ENCODE results near the gene TXNRD1. TPM values are rescaled to one million over a fixed set of nuclear protein-coding genes. Genes with fewer than 3 reads are reported as not detected.

TXNRD1 gene
- total and polyA plus RNA-seq, 11 donors: 26.6 to 384 (median 90.8) TPM

DNA sequence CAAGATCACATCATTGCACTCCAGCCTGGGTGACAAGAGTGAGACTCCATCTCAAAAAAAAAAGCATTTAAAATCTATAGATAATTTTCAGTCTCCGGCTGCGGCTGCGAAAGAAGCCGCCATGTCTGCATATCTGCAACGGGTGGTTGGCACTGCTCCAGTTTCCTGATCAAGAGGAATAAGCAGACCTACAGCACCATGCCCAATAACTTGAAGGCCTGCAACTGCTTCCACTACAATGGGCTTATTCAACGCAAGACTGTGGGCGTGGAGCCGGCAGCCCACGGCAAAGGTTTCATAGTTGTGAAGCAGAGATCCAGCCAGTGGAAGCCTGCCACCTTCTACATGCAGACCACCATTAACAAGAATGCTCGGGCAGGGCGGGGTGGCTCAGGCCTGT lies 57.4 kb downstream of the TXNRD1 start:
- Histone ChIP-seq H3K27me3 (no peaks in the 10 kb centered on the region), H3K36me3 (no peaks in the 10 kb centered on the region), H3K9me3 (no peaks in the 10 kb centered on the region), H3K27ac (no peak overlapping the region), H3K4me1 (peaks cover 0 to 9% (median 3%) of the 10 kb centered on the region in 12 donors), H3K4me3 (no peak overlapping the region)
- DNase-seq (no peak), ATAC-seq (no peak)
- intact Hi-C loops (cut with DNase I): no loop called here
- WGBS, 4 donors: 79 to 83% (median 80%) methylated on average over 11 of the region's 11 CpGs
- TF ChIP-seq POLR2A (IDR thresholded peaks at IDR 0.05): no peak
- TF ChIP-seq, protein P1, sequence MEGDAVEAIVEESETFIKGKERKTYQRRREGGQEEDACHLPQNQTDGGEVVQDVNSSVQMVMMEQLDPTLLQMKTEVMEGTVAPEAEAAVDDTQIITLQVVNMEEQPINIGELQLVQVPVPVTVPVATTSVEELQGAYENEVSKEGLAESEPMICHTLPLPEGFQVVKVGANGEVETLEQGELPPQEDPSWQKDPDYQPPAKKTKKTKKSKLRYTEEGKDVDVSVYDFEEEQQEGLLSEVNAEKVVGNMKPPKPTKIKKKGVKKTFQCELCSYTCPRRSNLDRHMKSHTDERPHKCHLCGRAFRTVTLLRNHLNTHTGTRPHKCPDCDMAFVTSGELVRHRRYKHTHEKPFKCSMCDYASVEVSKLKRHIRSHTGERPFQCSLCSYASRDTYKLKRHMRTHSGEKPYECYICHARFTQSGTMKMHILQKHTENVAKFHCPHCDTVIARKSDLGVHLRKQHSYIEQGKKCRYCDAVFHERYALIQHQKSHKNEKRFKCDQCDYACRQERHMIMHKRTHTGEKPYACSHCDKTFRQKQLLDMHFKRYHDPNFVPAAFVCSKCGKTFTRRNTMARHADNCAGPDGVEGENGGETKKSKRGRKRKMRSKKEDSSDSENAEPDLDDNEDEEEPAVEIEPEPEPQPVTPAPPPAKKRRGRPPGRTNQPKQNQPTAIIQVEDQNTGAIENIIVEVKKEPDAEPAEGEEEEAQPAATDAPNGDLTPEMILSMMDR (IDR thresholded peaks at IDR 0.05): no peak

DNA sequence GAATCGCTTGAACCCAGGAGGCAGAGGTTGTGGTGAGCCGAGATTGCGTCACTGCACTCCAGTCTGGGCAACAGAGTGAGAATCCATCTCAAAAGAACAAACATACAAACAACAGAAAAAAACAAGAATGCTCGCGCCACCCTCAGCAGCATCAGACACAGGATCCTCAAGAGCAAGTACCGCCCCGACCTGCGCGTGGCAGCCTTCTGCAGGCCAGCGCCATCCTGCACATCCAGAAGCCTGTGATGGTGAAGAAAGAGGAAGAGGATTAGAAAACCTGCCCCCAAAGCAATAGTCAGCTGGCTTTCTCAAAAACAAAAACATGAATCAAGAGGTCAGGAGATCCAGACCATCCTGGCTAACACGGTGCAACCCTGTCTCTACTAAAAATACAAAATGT lies 57.9 kb downstream of the TXNRD1 start:
- Histone ChIP-seq H3K36me3 (no peaks in the 10 kb centered on the region), H3K4me1 (peaks cover 0 to 9% (median 3%) of the 10 kb centered on the region in 12 donors), H3K27ac (no peak overlapping the region), H3K4me3 (no peak overlapping the region), H3K27me3 (no peaks in the 10 kb centered on the region), H3K9me3 (no peaks in the 10 kb centered on the region)
- ATAC-seq (no peak), DNase-seq (no peak)
- TF ChIP-seq POLR2A (IDR thresholded peaks at IDR 0.05): no peak
- TF ChIP-seq, protein P1 (IDR thresholded peaks at IDR 0.05): no peak
- 91 to 96% (median 94%) methylated on average over 11 of the region's 11 CpGs for WGBS, 4 donors
- intact Hi-C loops (cut with DNase I): no loop called here

DNA sequence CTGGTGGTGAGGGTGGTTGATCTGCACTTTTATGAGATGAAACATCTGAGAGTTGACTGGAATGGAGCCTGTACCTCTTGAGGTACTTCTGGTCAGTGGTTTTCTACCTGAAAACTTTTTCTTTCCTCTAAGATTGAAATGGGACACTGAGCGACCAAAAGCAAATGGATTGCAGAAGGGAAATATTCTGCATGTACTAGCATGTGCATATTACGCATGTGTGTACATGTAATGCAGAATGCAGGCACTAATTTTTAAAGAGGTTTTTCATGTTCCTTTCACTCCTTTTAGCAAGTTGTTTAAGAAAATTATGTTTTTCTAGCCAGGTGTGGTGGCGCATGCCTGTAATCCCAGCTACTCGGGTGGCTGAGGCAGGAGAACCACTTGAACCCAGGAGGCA lies 59.2 kb downstream of the TXNRD1 start:
- H3K4me1 ChIP-seq: peaks cover 0 to 9% (median 3%) of the 10 kb centered on the region in 12 donors
- H3K36me3 ChIP-seq: no peaks in the 10 kb centered on the region
- no peak overlapping the region for H3K27ac ChIP-seq
- DNase-seq: no peak
- WGBS, 4 donors: 95 to 97% (median 97%) methylated on average over 4 of the region's 4 CpGs
- no peak for ATAC-seq
- H3K4me3 ChIP-seq: no peak overlapping the region
- H3K9me3 ChIP-seq: no peaks in the 10 kb centered on the region
- TF ChIP-seq, protein P1 (IDR thresholded peaks at IDR 0.05): no peak
- TF ChIP-seq POLR2A (IDR thresholded peaks at IDR 0.05): no peak
- H3K27me3 ChIP-seq: no peaks in the 10 kb centered on the region
- intact Hi-C loops (cut with DNase I): no loop called here

DNA sequence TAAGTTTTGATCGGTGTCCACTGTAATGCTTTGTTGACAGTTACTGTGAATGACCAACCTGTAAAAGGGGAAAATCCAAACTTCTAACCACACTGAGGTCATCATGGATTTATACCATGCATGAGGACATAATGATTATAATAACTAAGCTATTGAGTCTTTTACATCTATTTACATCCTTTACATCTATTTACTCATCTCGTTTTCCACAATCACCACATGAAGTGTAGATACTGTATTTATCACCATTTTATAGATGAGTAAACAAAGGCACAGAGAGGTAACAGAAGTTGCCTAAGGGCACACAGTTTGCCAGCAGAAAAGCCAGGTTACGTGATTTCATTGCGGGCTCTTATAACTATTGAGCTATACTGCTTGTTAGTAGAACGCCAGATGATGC lies 60.1 kb downstream of the TXNRD1 start:
- DNase-seq: no peak
- intact Hi-C loops (cut with DNase I): no loop called here
- TF ChIP-seq, protein P1 (IDR thresholded peaks at IDR 0.05): no peak
- TF ChIP-seq POLR2A (IDR thresholded peaks at IDR 0.05): no peak
- no peaks in the 10 kb centered on the region for H3K9me3 ChIP-seq
- ATAC-seq: no peak
- 74 to 82% (median 79%) methylated on average over 5 of the region's 5 CpGs for WGBS, 4 donors
- H3K4me3 ChIP-seq: no peak overlapping the region
- no peak overlapping the region for H3K27ac ChIP-seq
- peaks cover 0 to 9% (median 3%) of the 10 kb centered on the region in 12 donors for H3K4me1 ChIP-seq
- H3K27me3 ChIP-seq: no peaks in the 10 kb centered on the region
- H3K36me3 ChIP-seq: no peaks in the 10 kb centered on the region
